Measurements from ENCODE around the gene SETD4.

SETD4 gene

DNA sequence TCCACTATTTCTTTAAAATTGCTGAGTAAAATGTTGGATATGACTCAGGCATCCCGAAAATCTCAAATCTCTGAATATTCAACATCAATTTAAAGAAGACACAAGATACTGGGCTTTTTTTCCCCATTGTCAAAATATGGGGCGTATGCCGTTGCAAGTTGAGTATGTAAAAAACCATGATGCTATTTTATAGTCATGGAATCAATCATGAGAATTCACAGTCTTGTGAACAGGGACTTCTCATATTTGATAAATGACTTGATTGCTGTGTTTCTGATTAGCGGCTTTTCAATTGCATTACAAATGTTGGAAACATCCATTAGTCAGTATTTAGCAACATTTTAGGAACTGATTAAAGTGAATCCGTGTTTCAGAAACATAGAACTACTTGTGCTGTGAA, 45.3 kb downstream of the SETD4 start:
- in situ Hi-C loops (cut with MboI; ENCODE audit: low sequenced_read_pairs) = no loop called here

GRCh38 chr21:36010801-36011200, 49.5 kb downstream of the SETD4 start:
- in situ Hi-C loops (cut with MboI; ENCODE audit: low sequenced_read_pairs) = no loop called here

- in situ Hi-C loops (cut with MboI; ENCODE audit: low sequenced_read_pairs) = no loop called here
Observed at GRCh38 chr21:36008505-36008904, 51.8 kb downstream of the SETD4 start.

DNA sequence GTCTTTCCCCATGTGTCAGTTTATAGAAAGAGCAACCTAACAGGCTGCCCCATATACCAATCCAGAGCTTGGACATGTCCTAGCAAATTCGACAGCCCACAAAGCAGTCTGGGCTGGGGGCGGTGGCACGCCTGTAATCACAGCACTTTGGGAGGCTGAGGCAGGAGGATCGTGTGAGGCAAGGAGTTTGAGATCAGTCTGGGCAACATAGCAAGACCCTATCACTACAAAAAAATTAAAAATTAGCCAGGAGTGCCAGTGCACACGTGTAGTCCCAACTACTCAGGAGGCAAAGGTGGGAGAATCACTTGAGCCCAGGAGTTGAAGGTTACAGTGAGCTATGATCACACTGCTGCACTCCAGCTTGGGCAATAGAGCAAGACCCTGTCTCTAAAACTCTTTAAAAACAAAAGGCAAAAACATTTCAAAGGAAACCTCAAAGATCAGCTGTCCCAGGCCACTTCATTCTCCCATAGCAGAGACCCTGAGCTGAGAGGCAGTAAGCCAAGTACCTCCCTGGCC, 54.4 kb downstream of the SETD4 start:
- in situ Hi-C loops (cut with MboI; ENCODE audit: low sequenced_read_pairs) = no loop called here

- in situ Hi-C loops (cut with MboI; ENCODE audit: low sequenced_read_pairs) = no loop called here
Observed at GRCh38 chr21:36005018-36005417, 55.3 kb downstream of the SETD4 start.

DNA sequence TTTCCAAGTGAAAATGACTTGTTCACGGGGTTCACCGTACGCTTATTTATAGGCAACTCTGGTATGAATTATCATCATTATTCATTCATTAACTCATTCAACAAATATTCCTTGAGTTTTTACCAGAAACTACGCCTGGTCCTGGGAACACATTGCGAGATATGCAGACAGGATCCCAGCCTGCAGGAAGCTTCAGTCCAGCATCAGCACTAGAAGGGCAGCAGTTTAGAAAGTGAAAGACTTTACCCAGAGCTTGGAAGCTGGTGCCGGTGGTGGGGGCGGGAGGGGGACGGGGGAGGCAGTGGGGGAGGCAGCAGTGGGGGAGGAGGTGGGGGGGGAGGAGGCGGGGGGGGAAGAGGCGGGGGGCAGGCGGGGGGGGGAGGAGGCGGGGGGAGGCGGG, 55.9 kb downstream of the SETD4 start:
- in situ Hi-C loops (cut with MboI; ENCODE audit: low sequenced_read_pairs) = no loop called here

DNA sequence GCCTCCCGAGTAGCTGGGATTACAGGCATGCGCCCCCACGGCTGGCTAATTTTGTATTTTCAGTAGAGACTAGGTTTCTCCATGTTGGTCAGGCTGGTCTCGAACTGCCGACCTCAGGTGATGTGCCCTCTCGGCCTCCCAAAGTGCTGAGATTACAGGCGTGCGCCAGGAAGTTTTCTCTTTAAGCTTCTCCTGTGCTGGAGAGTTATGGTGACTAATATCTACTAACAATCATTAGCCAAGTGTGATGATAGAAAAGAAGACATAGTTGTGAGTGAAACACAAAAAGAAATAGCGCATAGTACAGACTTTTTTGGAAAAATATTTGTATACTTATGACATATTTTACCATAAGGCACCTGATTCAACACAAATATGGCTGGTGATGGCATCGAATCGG, 56.5 kb downstream of the SETD4 start:
- in situ Hi-C loops (cut with MboI; ENCODE audit: low sequenced_read_pairs) = no loop called here

DNA sequence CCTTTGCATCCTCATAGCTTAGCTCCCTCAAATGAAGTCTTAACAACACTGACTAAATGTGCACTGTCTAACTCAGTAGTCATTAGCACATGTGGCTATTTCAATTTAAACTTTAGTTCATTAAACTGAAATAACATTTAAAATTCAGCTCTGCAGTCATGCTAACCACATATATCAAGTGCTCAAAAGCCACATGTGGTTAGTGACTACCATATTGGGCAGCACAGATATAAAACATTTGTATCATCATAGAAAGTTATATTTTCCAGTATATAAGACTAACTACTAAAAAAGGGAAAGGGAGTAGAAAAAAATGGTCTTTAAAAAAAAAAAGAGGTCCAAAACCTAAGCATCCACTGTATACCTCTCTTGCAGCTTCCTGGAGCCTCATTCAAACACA, 64.1 kb downstream of the SETD4 start:
- in situ Hi-C loops (cut with MboI; ENCODE audit: low sequenced_read_pairs) = no loop called here

GRCh38 chr21:35995522-35996088, 64.7 kb downstream of the SETD4 start:
- in situ Hi-C loops (cut with MboI; ENCODE audit: low sequenced_read_pairs) = no loop called here

DNA sequence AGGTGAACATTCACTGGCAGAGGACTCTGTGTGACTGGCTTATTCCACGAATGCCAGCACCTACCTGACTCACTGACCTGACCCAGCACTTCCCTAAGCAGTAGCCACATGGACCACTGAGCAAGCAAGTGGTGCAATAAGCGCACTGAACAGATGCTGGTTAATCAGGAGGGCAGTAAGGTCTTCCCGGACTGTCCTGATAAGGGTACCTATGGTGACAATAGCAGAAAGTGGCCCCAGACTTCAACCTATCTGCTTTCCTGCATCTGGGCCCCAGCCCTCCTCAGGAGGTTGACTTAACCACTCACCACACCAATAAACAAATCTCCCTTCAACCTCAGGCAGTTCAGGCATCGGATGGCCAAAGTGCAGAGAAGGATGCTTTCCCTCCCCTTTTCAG, 65.7 kb downstream of the SETD4 start:
- in situ Hi-C loops (cut with MboI; ENCODE audit: low sequenced_read_pairs) = no loop called here

GRCh38 chr21:35993875-35994490, 66.3 kb downstream of the SETD4 start:
- in situ Hi-C loops (cut with MboI; ENCODE audit: low sequenced_read_pairs) = no loop called here

DNA sequence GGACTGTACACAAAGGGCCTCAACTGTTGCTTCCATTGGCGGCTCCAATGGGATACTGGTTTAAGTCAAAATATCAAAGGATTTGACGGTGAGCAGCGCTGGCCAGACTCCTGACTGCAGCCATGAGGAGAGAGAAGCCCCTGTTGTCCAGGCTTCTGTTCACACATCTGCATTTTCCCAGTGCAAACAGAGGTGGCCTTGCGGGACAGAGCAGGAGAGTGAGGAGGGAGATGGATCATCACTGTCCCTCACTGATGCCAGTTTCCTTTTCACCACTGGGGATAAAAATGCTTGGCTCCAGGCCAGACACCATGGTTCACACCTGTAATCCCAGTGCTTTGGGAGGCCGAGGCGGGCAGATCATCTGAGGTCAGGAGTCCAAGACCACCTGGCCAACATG, 69.2 kb downstream of the SETD4 start:
- in situ Hi-C loops (cut with MboI; ENCODE audit: low sequenced_read_pairs) = no loop called here

DNA sequence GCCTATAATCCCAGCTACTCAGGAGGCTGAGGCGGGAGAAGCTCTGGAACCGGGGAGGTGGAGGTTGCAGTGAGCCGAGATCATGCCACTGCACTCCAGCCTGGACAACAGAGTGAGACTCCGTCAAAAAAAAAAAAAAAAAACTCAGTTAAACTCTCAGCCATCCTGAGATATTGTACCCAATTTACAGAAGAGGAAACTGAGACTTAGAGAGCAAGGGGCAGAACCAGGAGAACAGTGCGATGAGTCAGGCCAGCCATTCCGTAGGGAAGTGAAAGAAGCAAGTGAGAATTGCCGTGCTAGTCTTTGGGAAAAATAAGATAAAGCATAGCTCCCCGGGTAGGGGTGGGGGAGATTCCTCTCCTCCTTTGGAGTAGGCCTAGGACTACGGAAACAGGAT, 69.7 kb downstream of the SETD4 start:
- in situ Hi-C loops (cut with MboI; ENCODE audit: low sequenced_read_pairs) = no loop called here

DNA sequence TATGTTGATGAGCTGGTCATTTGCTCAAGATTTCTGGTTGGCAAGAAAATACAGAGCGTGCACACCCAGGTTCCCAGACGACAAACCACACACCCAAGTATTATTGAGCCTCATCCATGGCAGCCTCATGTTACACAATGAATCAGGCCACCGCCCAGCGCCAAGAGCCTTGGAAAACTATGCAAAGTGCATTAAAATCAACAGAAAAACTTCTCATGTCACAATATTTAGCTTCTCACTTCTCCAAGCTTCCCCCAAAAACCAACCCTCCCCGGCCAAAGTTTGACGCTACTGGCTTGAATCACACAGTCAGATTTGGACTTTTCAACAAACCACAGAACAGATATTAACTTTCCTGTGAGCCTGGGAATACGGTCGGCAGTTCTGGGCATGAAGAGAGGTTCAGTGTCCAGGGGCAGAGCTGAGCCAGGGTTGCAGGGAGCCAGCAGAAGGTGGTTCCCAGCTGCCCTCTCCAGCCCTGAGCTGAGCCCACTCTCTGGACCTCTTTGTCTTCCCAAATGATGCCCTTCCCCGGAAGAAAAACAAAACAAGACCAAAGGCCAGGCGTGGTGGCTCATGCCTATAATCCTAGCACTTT, 71.1 kb downstream of the SETD4 start:
- in situ Hi-C loops (cut with MboI; ENCODE audit: low sequenced_read_pairs) = no loop called here

DNA sequence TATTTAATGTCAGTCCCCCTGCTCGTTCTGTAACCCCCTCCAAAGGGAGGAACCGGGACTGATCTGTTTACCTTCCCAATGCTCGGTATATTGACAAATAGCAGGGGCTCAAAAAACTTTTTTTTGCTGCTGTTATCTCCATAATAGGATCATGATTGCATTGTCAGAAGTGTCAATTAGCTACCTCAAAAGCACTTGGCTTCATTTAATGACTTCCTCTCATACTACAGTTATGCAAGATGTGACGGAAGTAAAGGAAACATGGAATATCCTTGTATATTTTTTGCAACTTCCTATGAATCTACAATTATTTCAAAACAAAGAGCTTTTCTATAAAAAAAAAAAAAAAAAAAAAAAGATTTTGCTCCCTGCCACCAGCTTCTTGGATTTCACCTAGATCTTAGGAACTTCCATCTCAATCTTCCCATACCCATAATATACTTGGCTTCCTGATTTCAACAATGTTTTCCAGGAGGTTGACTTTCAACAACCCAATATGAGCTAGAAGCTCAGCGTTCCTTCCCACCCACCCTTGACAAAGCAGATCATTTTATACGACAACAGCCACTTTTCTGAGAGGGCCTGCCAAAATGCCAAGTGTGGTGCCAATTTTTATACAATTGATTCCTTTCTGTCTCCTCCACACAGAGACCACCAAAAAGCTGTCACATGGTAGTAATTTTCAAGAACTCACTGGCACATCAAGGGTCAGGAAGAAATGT, 71.7 kb downstream of the SETD4 start:
- in situ Hi-C loops (cut with MboI; ENCODE audit: low sequenced_read_pairs) = no loop called here

DNA sequence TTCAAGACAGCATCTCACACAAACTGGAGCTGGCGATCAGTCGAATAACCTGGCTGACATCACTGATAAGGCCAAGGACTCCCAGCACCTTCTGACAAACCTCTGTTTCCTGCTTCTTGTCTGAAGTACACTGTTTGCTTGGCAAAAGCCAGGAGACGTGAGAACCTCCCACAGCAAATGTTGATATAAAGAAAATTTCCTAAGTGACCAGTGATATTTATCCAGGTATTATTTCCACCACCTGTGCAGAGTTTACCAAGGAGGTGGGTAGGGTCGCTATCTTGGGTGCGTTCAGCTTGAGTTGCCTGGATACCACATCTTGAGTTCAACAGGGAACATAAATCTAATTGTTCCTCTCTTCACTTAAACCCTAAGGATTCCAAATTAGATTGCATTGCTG, 72.9 kb downstream of the SETD4 start:
- in situ Hi-C loops (cut with MboI; ENCODE audit: low sequenced_read_pairs) = no loop called here

DNA sequence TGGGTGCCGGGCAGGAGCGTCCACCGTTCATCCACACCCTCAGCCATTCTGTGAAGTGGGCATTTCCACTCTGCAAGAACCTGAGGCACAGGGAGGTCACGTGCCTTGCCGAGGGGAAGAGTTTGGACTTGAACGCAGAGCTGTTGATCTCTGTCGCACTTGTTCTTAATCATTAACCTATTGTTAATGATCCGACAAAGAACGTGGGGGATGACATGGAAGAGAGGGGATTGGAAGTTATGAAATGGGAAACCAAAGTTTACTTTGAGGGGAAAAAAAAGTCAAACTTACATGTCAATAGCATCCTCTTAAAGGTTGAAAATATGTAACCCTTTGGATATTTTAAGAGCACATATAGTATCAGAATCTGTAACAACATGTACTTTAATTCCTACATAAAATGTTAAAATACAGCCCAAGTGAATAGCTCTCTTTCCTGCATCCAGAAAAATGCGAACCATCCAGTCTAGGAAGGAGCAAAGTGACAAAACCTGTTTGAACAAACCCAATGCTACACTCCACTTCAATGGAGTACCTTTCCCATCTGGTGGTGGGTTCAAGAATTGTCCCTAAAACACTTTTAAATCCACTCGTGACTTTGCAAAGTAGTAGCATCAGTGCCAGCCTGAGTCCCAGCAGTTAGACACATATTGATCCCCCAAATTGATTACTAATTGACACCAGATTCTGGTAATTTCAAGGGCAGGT, 75.5 kb downstream of the SETD4 start:
- in situ Hi-C loops (cut with MboI; ENCODE audit: low sequenced_read_pairs) = no loop called here

All from HL-60/S4 treated with phorbol 12-myristate 13-acetate at 8.2 ng/mL for 4 days and 3 days (cell line).